Measurements from ENCODE around the gene RFX3.

RFX3 gene

DNA sequence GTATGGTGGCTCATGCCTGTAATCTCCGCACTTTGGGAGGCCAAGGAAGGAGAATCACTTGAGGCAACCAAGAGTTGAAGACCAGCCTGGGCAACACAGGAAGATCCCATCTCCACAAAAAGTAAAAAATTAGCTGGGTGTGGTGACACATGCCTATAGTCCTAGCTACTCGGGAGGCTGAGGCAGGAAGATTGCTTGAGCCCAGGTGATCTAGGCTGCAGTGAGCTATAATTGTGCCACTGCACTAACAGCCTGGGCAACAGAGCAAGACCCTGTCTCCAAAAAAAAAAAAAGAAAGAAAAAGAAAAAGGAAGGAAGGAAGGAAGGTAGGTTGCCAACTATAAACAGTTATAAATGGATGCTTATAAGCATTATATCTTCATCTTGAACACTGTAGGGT is 51.0 kb downstream of the RFX3 start:
- no peak for FAIRE-seq

DNA sequence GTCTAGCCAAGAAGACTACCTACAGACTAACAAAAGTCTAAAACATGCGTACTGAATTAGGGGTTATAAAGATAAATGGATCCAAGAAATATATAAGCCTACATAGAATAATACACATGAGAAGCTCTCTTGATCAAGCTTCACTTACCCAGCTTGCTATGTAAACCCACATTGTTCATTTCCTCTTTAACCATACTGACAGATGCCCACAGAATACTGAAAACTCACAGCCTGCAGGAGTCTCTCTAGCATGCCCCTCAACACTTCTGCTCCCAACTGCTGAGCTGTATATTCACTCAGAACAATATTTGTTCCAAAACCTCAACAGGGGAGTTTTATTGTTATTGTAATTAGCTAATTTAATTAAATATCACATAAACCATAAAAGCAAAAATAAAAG is 52.4 kb downstream of the RFX3 start:
- FAIRE-seq: no peak

DNA sequence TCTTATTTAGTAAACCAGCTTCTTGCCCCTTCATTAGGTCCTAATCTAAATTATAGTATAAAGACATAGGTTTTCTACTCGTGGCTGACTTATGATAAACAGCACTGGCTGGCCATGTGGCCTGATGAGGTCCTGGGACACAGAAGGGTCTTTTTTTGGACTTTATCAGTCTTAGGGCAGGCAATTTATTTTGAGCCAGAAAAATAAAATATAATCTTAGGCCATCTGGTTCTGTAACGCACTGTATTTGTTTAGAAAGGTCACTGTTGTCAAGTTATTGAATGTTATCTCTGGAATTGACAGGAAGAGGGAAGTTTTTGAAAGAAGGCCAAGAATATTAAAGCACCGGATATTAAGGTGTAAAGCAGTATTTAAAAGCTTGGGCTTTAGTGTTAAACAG is 53.9 kb downstream of the RFX3 start:
- FAIRE-seq: no peak

DNA sequence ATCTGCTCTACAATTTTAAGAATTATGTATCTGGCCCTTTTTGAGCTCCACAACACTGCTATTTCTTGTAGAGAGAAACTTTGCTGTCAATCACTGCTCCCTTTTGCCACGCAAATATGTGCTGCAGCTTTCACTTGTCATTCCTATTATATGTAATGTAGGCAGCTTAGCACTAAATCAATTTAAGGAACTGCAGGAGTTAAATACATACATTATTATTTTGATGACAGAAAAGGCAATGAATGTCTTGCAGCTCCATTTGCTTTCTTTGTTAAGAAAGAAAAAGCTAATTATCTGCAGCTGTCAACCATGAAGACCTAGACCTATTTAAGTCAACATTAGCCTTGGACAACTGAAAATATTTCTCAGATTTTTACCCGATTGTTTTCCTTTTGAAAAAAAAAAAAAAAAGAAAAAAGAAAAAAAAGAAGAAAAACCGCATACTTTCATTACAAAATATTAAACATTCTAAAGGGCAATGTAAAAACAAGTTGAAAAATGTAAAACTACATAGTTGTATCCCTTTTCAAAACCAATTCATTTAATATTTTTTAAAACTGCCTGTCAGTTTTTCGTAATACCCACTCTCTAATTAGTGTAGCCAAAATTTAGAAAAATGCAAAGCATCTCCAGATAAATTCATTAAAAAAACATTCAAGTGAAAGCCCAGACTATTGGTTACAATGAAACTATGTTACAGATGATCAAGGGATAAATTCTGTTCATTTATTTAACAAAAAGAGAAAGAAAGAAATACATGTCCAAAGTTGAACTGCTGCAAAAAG is 57.2 kb downstream of the RFX3 start:
- peak; percentile 73 for FAIRE-seq

DNA sequence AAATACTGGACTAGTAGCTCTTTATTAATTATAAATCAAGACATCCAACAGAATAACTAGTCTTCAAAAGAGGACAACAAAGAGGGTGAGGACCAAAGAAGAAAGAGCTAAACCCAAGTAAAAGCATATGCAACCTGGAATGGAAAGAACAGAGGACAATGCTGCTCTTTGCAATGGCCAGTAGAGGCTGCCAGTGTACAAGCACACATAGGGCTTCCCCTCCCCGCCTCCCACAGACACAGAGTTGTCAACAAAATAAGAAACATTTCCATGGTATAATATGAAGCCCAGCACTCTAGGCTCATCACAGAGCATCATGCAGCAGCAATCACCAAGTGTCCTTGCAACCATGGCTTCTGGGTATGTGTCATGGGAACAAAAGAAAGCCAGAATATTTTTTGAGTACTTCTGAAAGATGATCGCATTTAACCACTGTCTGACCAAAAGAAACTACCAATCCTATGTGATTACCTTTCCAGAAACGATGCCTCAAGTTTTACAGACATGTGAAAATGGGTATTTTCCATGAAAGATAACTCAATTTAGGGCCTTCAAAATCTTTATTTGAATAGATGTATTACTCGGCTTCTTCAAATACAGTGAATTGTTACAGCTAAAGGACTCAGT is 58.1 kb downstream of the RFX3 start:
- no peak for FAIRE-seq

DNA sequence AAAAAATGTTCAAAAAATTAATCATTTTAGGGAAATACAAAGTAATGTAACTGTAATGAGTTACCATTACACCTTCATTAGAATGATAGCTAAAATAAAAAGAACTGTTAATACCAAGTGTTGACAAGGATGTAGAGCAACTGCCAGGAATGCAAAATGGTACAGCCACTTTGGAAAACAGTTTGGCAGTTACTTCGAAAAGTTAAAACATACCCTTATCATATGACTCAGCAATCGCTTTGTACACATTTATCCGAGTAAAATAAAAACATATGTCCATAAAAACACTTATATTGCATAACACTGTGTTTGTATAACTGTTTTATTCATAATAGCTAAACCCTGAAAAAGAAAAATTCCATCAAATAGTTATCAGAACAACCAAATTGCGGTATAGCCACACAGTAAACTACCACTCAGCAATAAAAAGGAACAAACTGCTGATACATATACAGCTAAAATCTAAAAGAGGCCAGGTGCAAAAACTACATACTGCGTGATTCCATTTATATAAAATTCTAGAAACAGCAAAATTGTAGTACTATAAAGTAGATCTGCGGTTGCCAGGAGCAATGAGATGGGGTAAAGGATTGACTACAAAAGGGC is 61.7 kb downstream of the RFX3 start:
- FAIRE-seq: no peak

DNA sequence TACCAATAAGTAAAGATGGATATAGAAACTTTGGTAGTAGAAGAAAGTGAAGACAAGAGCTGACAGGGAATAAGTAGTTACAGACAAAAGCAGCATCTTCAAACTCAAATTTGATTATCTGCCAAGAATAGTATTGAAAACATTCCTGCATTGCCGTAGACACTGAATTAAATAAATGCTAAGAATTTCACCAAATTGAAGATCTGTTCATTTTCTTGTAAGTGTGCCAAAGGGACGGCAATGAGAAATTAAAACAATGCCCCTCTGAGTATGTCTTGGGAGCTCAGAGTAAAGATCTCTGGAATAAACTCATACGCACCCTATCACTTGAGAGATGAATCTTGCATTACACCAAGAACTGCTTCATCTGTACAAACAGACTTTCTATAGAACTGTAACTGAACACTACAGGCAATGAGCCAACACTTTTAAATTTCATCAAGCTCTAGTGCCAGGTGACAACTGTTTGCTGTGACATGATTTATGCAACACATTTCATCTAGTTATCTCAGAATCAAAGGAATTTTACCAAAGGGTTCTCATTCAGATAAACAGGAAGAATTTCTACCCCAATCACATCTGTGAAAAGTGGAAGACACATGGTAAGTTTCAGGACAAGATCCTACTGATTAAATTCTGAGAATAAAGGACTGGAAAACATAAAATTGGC is 66.9 kb downstream of the RFX3 start:
- FAIRE-seq: no peak

DNA sequence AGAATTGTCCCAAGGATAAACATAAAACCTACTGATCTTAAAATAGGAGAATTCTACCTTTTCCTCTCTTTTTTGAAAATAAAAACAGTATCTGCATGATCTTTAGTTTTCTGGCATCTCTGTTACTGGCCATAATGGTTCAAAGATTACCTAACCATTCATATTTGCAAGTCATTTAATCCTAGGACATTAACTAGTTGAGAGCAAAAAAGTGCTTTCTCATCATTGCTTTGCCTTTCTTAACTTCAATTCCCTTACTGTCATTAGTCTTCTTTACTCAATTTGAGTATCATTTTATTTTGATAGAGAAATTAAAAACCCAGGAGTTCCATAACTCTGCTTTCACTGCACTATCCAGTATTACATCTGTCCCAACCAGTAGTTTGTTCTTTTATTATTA is 68.6 kb downstream of the RFX3 start:
- FAIRE-seq: no peak

DNA sequence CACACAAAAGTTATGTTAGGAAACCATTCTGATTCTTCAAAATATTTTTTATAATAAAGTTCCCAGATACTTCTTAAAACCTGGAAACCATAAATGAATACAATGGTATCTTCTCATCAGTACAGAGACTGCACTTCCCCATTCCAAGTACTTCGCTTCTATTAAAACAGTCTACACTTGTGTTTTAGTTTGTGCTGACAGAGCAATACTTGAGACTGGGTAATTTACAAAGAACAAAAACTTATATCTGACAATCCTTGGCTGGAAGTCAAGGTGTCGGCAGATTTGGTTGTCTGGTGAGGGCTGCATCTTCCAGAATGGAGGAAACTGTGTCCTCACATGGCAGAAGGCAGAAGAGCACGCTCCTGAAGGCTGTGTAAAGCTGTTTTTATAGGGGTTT is 70.1 kb downstream of the RFX3 start:
- FAIRE-seq: no peak

DNA sequence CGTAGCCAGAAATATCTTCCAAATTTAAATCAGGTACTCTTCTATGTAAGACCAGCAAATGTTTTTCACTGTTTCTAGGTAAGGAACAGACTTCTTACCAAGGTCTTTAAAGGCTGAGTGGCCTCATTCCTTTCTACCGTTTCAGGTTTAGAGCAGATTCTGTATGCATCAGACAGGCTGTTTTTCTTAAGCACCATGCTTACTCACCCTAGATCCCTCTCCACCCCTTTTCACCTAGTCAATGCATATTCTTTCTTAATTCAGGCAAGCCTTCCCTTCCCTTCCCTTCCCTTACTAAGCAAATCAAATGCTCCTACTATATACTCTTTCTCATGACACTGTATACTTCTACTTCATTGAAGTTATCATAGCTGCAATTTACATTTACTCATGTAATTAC is 70.7 kb downstream of the RFX3 start:
- FAIRE-seq: no peak

DNA sequence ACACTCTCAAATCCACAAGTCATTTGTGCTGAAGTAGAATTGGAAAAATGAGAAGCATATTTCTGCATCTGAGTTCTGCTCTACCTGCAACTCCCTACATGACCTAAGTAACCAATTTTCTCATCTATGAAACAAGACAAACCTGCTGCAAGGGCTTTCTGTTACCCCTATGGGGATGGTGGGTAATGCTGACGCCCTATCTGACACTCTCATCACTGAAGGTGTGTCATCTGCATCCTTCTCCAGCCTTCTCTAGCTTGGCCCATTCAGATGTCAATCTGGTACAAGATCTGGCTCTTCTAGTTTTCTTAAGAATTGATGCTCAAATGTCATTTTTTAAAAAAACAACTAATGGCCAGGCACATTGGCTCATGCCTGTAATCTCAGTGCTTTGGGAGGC is 73.8 kb downstream of the RFX3 start:
- no peak for FAIRE-seq

DNA sequence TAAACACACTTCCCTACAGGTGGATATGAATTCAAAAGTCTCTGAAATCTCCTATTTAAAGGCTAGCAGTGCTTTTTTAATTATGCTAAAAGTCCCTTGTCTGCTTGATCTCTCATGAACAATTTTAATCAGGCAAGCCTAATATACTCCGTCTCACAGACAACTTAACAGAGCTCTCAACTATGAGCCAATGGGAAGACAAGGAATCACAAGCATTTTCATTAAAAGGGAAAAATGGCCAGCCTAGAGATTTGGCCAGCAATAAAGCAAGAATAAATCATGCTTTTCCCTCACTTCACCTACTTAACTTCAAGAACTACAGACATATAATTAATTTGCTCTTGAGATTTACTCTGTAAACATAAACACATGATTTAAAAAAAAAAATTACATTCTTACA is 78.0 kb downstream of the RFX3 start:
- no peak for FAIRE-seq

DNA sequence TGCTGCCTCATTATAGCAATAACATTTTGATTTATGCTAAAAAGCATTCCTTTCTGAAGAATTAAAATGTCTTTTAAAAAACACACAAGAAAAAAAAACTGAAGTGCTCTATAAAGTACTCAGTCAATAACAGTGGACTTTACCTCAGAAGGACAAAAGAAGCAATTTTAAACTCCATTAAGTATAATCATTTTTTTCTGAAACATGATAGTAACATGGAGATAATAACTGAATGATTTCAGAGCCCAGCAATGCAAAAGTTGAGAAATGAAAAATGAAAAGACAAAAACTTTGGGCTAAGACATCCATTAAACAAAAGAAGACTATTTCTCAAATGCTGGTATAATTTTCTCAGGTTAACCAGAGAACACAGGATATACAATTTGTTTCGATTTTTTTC is 78.7 kb downstream of the RFX3 start:
- no peak for FAIRE-seq

DNA sequence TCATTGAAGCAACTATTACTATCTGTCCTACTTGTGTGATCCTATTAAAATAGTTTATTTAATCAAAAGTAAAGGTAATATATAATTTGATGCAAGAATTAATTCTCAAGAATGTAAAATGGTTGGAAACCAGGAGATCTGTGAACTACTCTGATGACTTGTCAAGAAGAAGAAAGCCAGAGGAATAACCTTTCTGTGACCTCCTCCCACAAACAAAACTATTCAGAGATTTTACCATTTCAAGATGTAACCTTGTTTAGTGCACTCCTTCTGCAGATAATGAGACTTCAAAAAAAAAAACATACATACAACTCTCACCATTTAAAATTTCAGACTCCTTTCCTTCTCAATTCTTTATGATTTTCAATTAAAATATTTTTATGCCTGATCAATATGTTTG is 79.5 kb downstream of the RFX3 start:
- FAIRE-seq: peak; percentile 16

DNA sequence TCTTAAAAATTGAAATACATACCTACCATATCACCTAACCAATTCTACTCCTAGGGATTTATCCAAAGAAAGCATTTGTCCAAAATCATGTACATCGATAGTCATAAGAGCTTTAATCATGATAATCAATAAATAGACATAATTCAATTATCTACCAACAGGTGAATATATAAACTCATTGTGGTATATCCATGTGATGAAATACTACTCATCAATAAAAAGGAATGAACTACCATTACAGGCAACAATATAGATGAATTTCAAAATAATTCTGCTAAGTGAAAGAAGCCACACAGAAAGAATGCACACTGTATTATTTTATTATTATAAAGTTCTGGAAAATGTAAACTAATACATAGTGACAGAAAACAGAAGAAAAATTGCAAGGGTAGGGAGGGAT is 81.8 kb downstream of the RFX3 start:
- no peak for FAIRE-seq

DNA sequence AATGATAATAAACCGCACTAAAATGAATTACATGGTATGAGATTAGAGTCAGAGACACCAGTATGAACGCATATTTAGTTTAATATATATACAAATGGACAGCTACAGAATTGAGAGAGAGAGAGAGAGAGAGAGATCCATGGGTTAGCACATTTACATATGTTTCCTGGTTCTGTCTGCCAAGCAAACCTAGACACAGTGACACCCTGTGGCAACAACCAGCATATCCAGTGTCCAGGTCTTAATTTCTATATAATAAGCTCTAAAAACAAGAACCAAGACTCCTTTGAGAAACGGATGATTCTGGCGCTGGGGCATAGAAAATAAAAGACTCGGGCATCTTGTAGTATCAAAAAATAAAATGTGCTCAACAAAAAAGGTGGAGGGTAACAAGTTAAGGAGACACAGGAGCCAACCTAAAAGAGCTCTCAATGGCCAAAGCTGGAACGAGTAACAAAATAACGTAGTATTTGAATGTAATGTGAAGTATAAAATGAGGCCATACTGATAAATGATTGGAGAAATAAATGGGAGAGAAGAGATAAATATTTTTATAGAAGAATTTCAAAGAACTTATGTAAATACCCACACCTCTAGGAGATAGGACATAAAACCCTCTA is 84.5 kb downstream of the RFX3 start:
- FAIRE-seq: no peak

DNA sequence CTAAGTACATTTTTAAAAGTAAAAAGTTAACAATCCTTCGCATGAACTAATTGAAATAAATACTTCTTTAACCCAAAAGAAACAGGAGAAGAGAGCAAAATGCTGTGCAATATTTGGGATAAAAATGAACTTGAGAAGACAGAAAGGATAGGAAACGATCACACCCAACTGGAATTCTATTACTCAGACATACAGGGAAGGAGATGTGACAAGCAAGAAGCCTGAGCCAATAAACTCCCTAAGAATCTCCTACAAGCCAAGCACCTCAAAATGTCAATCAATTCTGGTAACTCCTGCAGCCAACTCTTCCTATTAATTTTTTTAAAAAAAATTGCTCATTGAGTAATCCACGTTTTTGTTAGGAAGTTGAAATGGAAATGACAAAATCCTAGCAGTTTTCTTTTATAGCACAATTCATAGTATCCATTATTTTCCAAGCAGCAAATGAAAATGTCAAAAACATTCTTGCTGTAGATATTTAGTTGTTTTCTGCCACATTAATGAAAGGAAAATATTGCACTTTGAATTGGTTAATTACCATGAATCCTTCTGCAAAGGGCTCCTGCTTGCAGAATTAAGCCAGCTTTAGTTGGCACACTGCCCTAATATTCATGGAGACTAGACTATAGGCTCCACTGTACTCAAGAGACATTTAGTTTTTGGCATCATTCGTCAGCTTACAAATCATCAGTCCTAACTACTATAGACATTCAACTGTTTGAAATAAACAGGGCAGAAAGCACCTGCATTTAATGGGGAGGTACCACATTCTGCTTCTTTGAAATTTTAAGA is 89.0 kb downstream of the RFX3 start:
- FAIRE-seq: no peak

DNA sequence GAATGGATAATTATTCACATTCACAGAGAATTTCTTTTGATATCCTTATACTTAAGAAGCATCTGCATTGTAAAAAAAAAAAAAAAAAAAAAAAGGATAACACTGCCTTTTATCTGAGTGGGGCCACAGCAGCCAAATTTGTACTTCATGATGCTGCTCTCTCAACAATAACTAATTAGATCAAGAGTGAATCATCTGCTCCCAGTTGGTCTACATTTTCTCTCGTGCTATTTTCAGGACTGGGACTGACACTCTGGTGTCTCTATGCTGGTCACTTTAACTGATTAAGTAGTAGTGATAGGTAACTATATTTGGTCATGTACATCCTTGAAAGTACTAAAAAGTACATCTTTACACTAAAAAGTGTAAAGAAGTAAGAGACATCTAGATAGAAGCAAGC is 90.1 kb downstream of the RFX3 start:
- no peak for FAIRE-seq

DNA sequence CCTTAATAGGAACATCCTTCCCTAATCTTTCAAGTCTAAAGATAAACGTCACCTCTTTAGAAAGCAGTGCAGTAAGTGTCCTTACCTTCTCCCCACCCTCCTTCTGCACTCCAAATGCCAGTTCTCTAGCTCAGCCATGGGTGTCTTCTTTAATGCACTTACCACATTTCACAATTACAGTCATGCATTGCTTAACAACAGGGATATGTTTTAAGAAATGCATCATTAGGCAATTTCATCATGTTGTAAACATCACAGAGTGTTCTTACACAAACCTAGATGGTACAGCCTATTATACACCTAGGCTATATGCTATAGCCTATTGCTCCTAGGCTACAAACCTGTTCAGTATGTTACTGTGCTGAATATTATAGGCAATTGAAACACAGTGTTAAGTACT is 91.2 kb downstream of the RFX3 start:
- no peak for FAIRE-seq

DNA sequence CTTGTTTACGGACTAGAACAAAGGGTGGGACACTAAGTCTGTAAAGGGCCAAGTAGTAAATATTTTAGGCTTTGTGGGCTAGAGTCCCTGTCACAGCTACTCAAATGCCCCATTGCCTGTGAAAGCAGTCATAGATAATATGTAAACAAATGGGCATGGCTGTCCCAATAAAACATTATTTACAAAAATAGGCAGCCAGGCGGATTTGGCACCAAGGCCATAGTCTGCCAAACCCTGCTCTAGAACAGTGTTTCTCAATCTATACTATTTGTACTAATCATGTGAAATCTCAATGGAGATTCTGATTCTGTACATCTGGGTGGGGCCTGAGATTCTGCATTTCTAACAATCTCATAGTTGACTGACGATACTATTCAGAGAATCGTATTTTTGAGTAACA is 92.0 kb downstream of the RFX3 start:
- no peak for FAIRE-seq

DNA sequence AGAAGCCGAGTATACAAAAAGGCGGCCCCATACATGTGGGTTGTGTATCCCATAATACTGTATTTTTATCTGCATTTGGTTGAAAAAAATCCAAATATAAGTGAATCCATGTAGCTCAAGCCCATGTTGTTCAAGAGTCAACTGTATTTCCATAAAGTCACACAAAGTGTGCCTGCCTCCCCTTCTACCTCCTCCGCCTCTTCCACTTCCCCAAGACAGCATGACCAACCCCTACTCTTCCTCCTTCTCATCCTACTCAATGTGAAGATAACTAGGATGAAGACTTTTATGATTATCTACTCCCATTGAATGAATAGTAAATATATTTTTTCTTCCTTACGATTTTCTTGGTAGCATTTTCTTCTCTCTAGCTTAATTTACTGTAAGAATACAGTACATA is 92.7 kb downstream of the RFX3 start:
- FAIRE-seq: no peak

DNA sequence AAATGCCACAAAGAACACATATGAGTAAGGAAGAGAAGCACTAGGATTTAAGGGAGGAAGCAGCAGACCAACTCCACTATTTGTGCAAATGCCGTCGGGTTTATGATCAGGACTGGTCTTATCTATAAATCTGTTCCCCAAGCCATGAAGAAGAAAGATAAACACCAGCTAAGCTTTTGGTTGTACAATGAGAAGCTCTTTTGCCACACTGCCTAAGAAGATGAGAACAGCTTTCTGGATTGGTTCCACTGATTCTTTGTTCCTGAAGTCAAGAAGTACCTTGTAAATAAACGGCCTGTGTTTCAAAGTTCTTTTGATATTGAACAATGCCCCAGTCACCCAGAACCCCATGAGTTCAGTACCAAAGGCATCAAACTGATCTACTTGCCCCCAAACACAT is 93.9 kb downstream of the RFX3 start:
- FAIRE-seq: no peak

DNA sequence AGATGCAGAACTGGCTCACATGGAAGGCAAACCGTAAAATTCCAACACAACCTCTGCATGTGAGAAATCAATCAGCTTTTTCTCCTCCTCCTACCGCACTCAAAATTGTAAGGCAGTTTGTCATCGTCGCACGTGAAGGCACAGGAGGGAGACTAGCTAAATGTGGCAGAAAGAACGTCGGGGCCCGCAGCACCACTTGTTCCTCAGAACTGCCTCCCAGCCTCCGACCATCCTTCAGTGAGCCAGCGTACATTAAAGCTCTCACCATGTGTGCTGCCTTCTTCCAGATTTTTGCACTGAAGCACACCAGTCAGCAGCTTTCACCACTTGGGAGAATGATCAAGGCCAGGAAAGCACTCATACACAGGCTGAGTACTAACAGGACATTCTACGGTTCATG is 105.9 kb downstream of the RFX3 start:
- FAIRE-seq: no peak
